Activated T-cell treated with anti-CD3 and anti-CD28 coated beads, Interleukin-2, amount 50 U/mL, for 4 hours (primary cell): ENCODE results near the gene CRTC1. TPM values are rescaled to one million over a fixed set of nuclear protein-coding genes. Genes with fewer than 3 reads are reported as not detected.

Experiments used
- ATAC-seq, 2 donors: fragments of 200-7000 bp; cut with Tn5 transposase; one replicate each; pipeline ENCODE4 v1.10.0; 2021
- DNase-seq: peaks from one replicate; pipeline ENCODE4 v3.0.0-alpha.2; 2020
- H3K27me3 Mint-ChIP-seq: one replicate; pipeline ENCODE4 v1.8.0; 2021; ENCODE audit warnings: low read depth, mixed read lengths
- H3K36me3 Mint-ChIP-seq: one replicate; pipeline ENCODE4 v1.8.0; 2022; ENCODE audit warnings: mixed read lengths; ENCODE audit not compliant: insufficient read depth
- H3K4me1 Mint-ChIP-seq: one replicate; pipeline ENCODE4 v1.8.0; 2021; ENCODE audit warnings: low read depth, mixed read lengths
- H3K4me3 Mint-ChIP-seq: one replicate; pipeline ENCODE4 v1.8.0; 2021; ENCODE audit warnings: mild to moderate bottlenecking, moderate library complexity, mixed read lengths
- H3K9me3 Mint-ChIP-seq: one replicate; pipeline ENCODE4 v1.8.0; 2021; ENCODE audit warnings: mixed read lengths
- total RNA-seq, 3 donors: library from RNA; stranded (reverse); gene quantifications; one replicate each; pipeline ENCODE4 v1.2.1, GENCODE V29; 2021

CRTC1 gene
- total RNA-seq, 3 donors from 2014 or later, result 7.8 to 9.6 (median 8.9) TPM

DNA sequence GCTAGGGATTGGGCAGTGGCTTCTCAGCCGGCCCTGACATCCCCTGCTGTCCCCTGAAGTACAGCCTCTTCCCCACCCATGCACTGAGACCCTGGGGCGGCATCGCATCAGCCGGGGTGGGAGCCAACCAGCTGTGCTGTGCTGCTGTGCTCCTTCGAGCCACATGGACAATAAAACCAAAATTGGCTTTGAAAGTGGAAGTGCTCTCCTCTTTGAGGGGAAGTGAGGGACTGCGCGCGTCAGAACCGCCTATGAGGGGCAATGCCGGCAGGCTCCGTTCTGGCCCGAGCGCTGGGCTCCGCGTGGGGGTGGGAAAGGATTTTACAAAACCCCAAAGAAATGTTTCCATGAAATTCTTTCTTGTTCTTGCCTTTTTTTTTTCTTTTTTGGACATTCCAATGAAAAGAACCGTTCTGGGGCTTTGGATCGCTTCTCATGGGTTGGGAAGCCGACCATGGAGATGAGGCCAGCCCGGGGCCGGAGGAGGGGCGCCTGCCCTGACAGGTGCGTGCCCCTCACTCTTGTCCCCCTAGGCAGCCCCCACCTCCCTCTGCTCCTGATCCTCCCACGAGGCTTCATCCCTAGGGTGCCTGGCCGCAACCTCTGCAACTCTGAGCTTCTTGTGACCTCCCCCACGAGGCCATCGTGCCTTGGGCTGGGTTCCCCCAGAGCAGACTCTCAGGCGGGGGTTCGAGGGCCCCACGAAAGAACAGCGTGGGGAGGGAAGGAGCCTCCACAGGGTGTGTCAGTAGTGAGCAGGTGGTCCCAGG lies 24.0 kb upstream of the CRTC1 start:
- Mint-ChIP-seq H3K9me3 (no peaks in the 10 kb centered on the region), H3K36me3 (peaks cover 3% of the 10 kb centered on the region), H3K4me3 (no peak overlapping the region), H3K4me1 (peaks cover 29% of the 10 kb centered on the region), H3K27me3 (no peaks in the 10 kb centered on the region)
- DNase-seq (no peak), ATAC-seq (no peak)

GRCh38 chr19:18660051-18660910 lies 23.2 kb upstream of the CRTC1 start:
- ATAC-seq (no peak), DNase-seq (no peak)
- Mint-ChIP-seq H3K4me1 (peaks cover 29% of the 10 kb centered on the region), H3K4me3 (no peak overlapping the region), H3K36me3 (peaks cover 3% of the 10 kb centered on the region), H3K27me3 (no peaks in the 10 kb centered on the region), H3K9me3 (no peaks in the 10 kb centered on the region)

GRCh38 chr19:18660939-18661670 lies 22.4 kb upstream of the CRTC1 start:
- Mint-ChIP-seq H3K36me3 (peaks cover 3% of the 10 kb centered on the region), H3K4me3 (no peak overlapping the region), H3K9me3 (no peaks in the 10 kb centered on the region), H3K4me1 (peaks cover 29% of the 10 kb centered on the region), H3K27me3 (no peaks in the 10 kb centered on the region)
- ATAC-seq (no peak), DNase-seq (no peak)

DNA sequence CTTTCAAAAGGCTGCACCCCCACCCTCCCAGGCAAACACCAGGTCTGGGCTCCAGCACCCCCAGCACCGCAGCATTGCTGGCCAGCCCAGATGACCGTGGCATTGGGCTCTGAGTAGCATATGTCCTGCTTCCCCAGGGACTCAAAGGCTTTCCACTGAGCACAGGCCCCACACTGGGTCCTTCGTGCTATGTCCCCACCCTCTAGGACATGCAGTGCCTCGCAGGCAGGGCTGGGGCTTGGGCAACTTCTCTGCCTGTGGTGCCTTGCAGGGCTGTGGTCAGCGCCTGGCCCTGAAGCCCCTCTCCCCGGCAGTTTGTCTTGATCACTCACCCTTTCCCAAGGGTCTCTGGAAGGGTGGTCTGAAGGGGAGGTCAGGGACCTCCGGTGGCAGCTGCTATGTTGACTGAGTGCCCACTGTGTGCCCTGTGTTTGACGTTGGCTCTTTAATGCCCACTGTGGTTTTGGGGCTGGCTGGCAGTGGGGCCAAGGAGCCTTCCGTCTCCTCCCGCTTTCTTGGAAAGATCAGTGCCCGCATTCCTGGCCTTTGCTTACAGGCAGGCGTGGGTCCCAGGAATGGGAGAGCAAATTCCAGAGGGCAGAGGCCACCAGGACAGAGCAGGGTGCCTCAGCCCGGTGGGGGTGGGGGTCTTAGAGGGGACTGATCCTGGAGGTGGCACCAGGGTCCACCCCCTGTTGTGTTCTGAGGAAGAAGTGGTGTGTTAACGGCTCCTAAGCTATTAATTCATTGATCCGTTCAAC lies 20.3 kb upstream of the CRTC1 start:
- DNase-seq (no peak), ATAC-seq (no peak)
- peaks cover 26% of the 10 kb centered on the region for H3K4me1 Mint-ChIP-seq
- no peak overlapping the region for H3K4me3 Mint-ChIP-seq
- H3K27me3 Mint-ChIP-seq, result no peaks in the 10 kb centered on the region
- H3K36me3 Mint-ChIP-seq, result peaks cover 7% of the 10 kb centered on the region
- H3K9me3 Mint-ChIP-seq, result no peaks in the 10 kb centered on the region

DNA sequence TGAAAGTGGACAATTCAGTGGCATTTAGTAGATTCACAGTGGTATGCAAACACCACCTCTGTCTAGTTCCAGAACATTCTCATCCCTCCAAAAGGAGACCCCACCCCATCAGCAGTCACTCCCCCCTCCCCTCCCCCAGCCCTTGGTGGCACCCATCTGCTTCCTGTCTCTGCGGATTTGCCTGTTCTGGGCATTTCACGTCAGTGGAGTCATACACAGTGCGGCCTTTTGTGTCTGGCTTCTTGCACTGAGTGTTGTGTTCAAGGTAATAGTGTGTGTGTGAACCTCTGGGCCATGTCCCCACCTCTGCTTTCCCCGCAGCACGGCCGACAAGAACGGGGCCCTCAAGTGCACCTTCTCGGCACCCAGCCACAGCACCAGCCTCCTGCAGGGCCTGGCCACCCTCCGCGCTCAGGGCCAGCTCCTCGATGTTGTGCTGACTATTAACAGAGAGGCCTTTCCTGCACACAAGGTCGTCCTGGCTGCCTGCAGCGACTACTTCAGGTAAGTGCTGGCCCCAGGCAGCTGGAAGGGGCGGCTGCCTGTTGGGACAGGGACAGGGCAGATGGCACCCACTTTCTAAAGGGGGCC lies 19.4 kb upstream of the CRTC1 start:
- Mint-ChIP-seq H3K4me3 (no peak overlapping the region), H3K9me3 (no peaks in the 10 kb centered on the region), H3K27me3 (no peaks in the 10 kb centered on the region), H3K4me1 (peaks cover 19% of the 10 kb centered on the region), H3K36me3 (peaks cover 7% of the 10 kb centered on the region)
- ATAC-seq (no peak), DNase-seq (no peak)

DNA sequence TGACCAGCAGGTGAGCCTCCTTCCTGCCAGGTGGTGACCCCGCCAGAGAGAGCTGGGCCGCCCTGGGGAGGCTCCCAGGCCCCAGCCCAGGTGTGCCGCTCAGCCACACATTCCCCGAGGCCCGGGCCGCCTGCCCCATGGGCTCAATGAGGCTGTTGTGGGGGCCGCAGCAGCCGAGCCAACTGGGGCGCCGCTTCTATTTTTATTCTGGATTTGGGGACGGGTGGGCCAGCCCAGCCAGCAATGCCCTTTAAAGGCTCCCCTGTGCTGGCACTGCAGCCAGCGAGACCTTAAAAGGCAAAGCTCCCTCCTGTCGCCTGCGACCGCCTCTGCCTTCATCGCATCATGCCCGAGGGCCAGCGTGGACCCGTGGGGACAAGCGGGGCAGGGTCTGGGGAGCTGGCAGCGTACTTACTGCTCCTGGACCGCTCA lies 17.7 kb upstream of the CRTC1 start:
- Mint-ChIP-seq H3K36me3 (peaks cover 11% of the 10 kb centered on the region), H3K4me3 (no peak overlapping the region), H3K4me1 (peaks cover 16% of the 10 kb centered on the region), H3K27me3 (no peaks in the 10 kb centered on the region), H3K9me3 (no peaks in the 10 kb centered on the region)
- DNase-seq (no peak), ATAC-seq (no peak)

- DNase-seq, result no peak
- Mint-ChIP-seq H3K4me1 (peaks cover 16% of the 10 kb centered on the region), H3K27me3 (no peaks in the 10 kb centered on the region), H3K36me3 (peaks cover 10% of the 10 kb centered on the region), H3K9me3 (no peaks in the 10 kb centered on the region), H3K4me3 (no peak overlapping the region)
- ATAC-seq, result no peak
These were observed 17.2 kb upstream of the CRTC1 start for GRCh38 chr19:18666317-18666716.

DNA sequence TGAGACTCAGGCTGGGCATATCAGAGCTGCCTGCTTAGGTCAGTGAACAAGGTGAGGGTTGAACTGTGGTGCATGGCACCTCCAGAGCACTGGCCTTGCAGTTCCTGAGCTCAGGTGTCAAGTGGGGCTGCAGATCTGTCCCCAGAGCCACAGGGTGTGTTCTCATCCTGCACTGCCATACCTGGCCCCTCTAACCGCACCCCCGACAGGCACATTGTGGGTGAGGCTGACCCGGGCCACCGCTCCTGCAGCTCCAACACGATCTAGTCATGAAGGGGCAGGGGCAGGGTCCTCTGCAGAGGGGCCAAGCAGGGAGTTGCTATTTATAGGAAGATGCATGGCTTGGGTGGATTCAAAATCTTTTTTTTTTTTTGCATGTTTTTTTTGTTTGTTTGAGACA lies 16.7 kb upstream of the CRTC1 start:
- no peaks in the 10 kb centered on the region for H3K27me3 Mint-ChIP-seq
- peaks cover 12% of the 10 kb centered on the region for H3K4me1 Mint-ChIP-seq
- ATAC-seq, result no peak
- peaks cover 9% of the 10 kb centered on the region for H3K36me3 Mint-ChIP-seq
- DNase-seq, result no peak
- H3K9me3 Mint-ChIP-seq, result no peaks in the 10 kb centered on the region
- no peak overlapping the region for H3K4me3 Mint-ChIP-seq

GRCh38 chr19:18667531-18668251 lies 15.8 kb upstream of the CRTC1 start:
- H3K4me3 Mint-ChIP-seq, result no peak overlapping the region
- no peaks in the 10 kb centered on the region for H3K9me3 Mint-ChIP-seq
- DNase-seq (no peak), ATAC-seq (no peak)
- H3K4me1 Mint-ChIP-seq, result peaks cover 12% of the 10 kb centered on the region
- H3K36me3 Mint-ChIP-seq, result peaks cover 9% of the 10 kb centered on the region
- no peaks in the 10 kb centered on the region for H3K27me3 Mint-ChIP-seq

DNA sequence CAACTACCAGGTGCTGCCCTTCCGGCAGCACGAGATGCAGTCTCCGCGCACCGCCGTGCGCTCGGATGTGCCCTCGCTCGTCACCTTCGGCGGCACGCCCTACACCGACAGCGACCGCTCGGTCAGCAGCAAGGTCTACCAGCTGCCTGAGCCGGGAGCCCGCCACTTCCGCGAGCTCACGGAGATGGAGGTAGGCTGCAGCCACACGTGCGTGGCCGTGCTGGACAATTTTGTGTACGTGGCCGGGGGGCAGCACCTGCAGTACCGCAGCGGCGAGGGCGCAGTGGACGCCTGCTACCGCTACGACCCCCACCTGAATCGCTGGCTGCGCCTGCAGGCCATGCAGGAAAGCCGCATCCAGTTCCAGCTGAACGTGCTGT lies 15.2 kb upstream of the CRTC1 start:
- H3K36me3 Mint-ChIP-seq, result peaks cover 9% of the 10 kb centered on the region
- H3K4me3 Mint-ChIP-seq, result no peak overlapping the region
- no peaks in the 10 kb centered on the region for H3K9me3 Mint-ChIP-seq
- H3K27me3 Mint-ChIP-seq, result no peaks in the 10 kb centered on the region
- ATAC-seq (no peak), DNase-seq (no peak)
- peaks cover 11% of the 10 kb centered on the region for H3K4me1 Mint-ChIP-seq

- no peaks in the 10 kb centered on the region for H3K9me3 Mint-ChIP-seq
These were observed 14.5 kb upstream of the CRTC1 start for GRCh38 chr19:18668744-18669523.

GRCh38 chr19:18669524-18669817 lies 14.0 kb upstream of the CRTC1 start:
- no peaks in the 10 kb centered on the region for H3K27me3 Mint-ChIP-seq
- no peak for DNase-seq
- no peak for ATAC-seq
- H3K4me3 Mint-ChIP-seq, result no peak overlapping the region
- peaks cover 9% of the 10 kb centered on the region for H3K36me3 Mint-ChIP-seq
- H3K9me3 Mint-ChIP-seq, result no peaks in the 10 kb centered on the region
- no peaks in the 10 kb centered on the region for H3K4me1 Mint-ChIP-seq

More at GRCh38 chr19:18668744-18669523, 14.5 kb upstream of the CRTC1 start:
- no peak for DNase-seq
- Mint-ChIP-seq H3K27me3 (no peaks in the 10 kb centered on the region), H3K4me3 (no peak overlapping the region), H3K36me3 (peaks cover 9% of the 10 kb centered on the region), H3K4me1 (peaks cover 4% of the 10 kb centered on the region)
- no peak for ATAC-seq

DNA sequence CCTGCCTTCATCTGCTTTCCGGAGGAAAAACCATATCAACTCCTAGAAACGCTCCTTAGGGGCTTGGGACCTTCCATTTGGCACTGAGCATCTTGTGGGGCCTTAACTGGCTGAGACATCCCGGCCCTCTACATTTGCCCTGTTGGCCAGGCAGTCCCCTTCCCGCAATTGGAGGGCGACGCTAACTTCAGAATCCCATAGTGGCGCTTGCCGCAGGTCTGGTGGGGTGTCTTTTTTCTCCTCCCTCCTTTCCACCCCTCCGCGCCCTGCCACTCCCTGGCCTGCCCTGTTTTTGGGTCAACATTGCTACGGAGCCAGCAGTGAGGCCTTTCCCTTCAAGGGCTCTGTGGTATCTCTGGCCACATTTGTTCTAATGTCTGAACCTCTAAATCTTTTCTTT lies 13.6 kb upstream of the CRTC1 start:
- H3K27me3 Mint-ChIP-seq, result no peaks in the 10 kb centered on the region
- no peaks in the 10 kb centered on the region for H3K9me3 Mint-ChIP-seq
- no peaks in the 10 kb centered on the region for H3K4me1 Mint-ChIP-seq
- no peak for DNase-seq
- H3K36me3 Mint-ChIP-seq, result peaks cover 9% of the 10 kb centered on the region
- no peak for ATAC-seq
- H3K4me3 Mint-ChIP-seq, result no peak overlapping the region
